ENCODE data around the gene CFAP299.

CFAP299 gene

DNA sequence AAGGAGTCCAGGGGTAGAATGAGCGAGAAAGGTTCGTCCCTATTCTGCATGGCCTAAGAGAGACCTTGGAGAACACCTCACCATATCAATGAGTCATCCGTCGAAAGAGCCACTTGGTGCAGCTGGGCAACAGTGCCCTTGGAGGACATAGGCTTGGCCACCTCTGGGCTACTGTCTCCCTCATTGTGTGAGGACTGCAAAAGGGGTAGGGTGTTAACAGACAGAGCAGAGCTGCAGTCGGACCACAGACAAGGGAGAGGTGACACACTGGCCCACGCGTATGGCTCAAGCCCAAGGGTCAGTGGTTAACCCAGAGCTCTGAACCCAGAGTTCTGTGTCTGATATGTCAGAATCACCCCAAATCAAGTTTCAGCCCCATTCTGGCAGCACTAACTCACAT lies 576.8 kb downstream of the CFAP299 start:
- H3K36me3 ChIP-seq (ENCODE audit: control insufficient read depth, insufficient read depth, low read length), result no peaks in the 10 kb centered on the region
- no peak overlapping the region for H3K27ac ChIP-seq (ENCODE audit: low read depth, low read length, severe bottlenecking)
- WGBS, 2 experiments (ENCODE audit: insufficient coverage in 2 of 2), result 90 to 95% methylated on average over 5 of the region's 7 CpGs
- no peak overlapping the region for H3K4me3 ChIP-seq (ENCODE audit: extremely low read depth, insufficient read depth, low read length, poor library complexity, severe bottlenecking)
- no peaks in the 10 kb centered on the region for H3K9me3 ChIP-seq (ENCODE audit: control insufficient read depth, low read length)
- H3K4me1 ChIP-seq (ENCODE audit: control insufficient read depth, insufficient read depth, low read length, poor library complexity, severe bottlenecking), result no peaks in the 10 kb centered on the region

GRCh38 chr4:80913381-80913780 lies 577.9 kb downstream of the CFAP299 start:
- WGBS, 2 experiments (ENCODE audit: insufficient coverage in 2 of 2), result 88% methylated on average over 2 of the region's 3 CpGs; no CpG with 5 or more reads in 1 of the 2 experiments
- no peaks in the 10 kb centered on the region for H3K36me3 ChIP-seq (ENCODE audit: control insufficient read depth, insufficient read depth, low read length)

DNA sequence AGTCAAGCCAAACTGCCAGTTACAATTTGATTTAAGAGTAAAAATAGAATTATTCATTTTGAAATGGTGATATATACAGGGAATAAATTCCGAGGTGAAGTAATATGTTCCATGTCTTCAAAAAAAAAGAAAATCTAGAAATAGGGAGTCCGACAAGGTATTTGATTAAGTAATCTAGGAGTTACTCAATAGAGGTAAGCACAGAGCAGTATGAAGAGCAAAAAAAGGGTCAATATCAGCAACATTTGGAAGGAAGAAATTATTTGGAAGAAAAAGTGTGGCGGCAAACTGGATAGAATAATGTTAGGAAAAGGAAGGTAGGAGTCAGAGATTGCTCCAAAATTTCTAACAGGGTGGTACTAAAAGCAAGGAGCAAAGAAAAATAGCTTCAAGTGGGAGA lies 581.2 kb downstream of the CFAP299 start:
- Histone ChIP-seq H3K4me3 (ENCODE audit: extremely low read depth, insufficient read depth, low read length, poor library complexity, severe bottlenecking) (no peak overlapping the region), H3K27ac (ENCODE audit: low read depth, low read length, severe bottlenecking) (no peak overlapping the region), H3K9me3 (ENCODE audit: control insufficient read depth, low read length) (no peaks in the 10 kb centered on the region), H3K4me1 (ENCODE audit: control insufficient read depth, insufficient read depth, low read length, poor library complexity, severe bottlenecking) (no peaks in the 10 kb centered on the region), H3K36me3 (ENCODE audit: control insufficient read depth, insufficient read depth, low read length) (no peaks in the 10 kb centered on the region)
- 88 to 90% methylated on average over 3 of the region's 3 CpGs for WGBS, 2 experiments (ENCODE audit: insufficient coverage in 2 of 2)

More at GRCh38 chr4:80913381-80913780, 577.9 kb downstream of the CFAP299 start:
- Histone ChIP-seq H3K4me1 (ENCODE audit: control insufficient read depth, insufficient read depth, low read length, poor library complexity, severe bottlenecking) (no peaks in the 10 kb centered on the region), H3K9me3 (ENCODE audit: control insufficient read depth, low read length) (no peaks in the 10 kb centered on the region), H3K4me3 (ENCODE audit: extremely low read depth, insufficient read depth, low read length, poor library complexity, severe bottlenecking) (no peak overlapping the region), H3K27ac (ENCODE audit: low read depth, low read length, severe bottlenecking) (no peak overlapping the region)

DNA sequence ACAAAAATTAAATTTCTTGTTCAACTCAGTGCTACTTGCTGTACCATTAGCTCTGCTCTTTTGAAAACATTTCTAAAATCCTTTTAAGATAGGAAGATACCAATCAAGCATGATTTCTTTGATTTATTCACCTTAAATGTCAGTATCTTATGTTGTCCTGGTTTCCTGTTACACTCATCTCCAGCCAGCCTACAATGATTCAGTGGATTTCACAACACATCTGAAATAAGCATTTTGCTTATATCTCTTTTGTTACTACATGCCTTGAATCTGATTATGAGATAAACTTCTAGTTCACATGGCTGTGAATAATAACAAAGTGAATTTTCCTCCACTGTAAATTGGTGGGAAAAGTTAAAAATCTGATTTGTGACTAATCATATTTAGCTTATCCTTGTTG lies 582.5 kb downstream of the CFAP299 start:
- no peaks in the 10 kb centered on the region for H3K4me1 ChIP-seq (ENCODE audit: control insufficient read depth, insufficient read depth, low read length, poor library complexity, severe bottlenecking)
- H3K9me3 ChIP-seq (ENCODE audit: control insufficient read depth, low read length), result no peaks in the 10 kb centered on the region
- H3K4me3 ChIP-seq (ENCODE audit: extremely low read depth, insufficient read depth, low read length, poor library complexity, severe bottlenecking), result no peak overlapping the region
- H3K27ac ChIP-seq (ENCODE audit: low read depth, low read length, severe bottlenecking), result no peak overlapping the region
- H3K36me3 ChIP-seq (ENCODE audit: control insufficient read depth, insufficient read depth, low read length), result no peaks in the 10 kb centered on the region

- Histone ChIP-seq H3K4me1 (ENCODE audit: control insufficient read depth, insufficient read depth, low read length, poor library complexity, severe bottlenecking) (no peaks in the 10 kb centered on the region), H3K27ac (ENCODE audit: low read depth, low read length, severe bottlenecking) (no peak overlapping the region), H3K36me3 (ENCODE audit: control insufficient read depth, insufficient read depth, low read length) (no peaks in the 10 kb centered on the region), H3K9me3 (ENCODE audit: control insufficient read depth, low read length) (no peaks in the 10 kb centered on the region), H3K4me3 (ENCODE audit: extremely low read depth, insufficient read depth, low read length, poor library complexity, severe bottlenecking) (no peak overlapping the region)
- 91 to 96% methylated on average over 2 of the region's 2 CpGs for WGBS, 2 experiments (ENCODE audit: insufficient coverage in 2 of 2)
Measured at GRCh38 chr4:80921441-80921840, 585.9 kb downstream of the CFAP299 start.

DNA sequence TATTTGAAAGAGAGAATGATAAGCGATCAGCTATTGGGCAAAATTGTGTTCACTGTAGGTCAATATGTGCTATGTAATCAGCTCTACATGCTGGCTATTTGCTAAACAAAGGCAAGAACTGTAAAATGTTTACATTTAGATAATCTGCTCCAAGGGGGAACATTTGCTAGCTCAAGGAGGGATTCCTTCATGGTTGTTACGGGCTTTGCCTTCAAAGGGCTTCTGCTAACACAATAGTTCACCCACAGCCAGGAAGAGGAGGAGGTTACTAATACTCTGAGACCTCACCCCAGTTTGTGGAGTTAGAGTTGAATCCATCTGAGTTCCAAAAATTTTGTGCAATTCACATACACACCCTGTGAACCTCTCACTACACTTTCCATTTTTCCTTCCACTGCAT lies 587.4 kb downstream of the CFAP299 start:
- H3K4me3 ChIP-seq (ENCODE audit: extremely low read depth, insufficient read depth, low read length, poor library complexity, severe bottlenecking), result no peak overlapping the region
- H3K36me3 ChIP-seq (ENCODE audit: control insufficient read depth, insufficient read depth, low read length), result no peaks in the 10 kb centered on the region
- no peak overlapping the region for H3K27ac ChIP-seq (ENCODE audit: low read depth, low read length, severe bottlenecking)
- no peaks in the 10 kb centered on the region for H3K9me3 ChIP-seq (ENCODE audit: control insufficient read depth, low read length)
- no peaks in the 10 kb centered on the region for H3K4me1 ChIP-seq (ENCODE audit: control insufficient read depth, insufficient read depth, low read length, poor library complexity, severe bottlenecking)
- WGBS, 2 experiments (ENCODE audit: insufficient coverage in 2 of 2), result 60 to 100% methylated on average over 1 of the region's 2 CpGs

GRCh38 chr4:80925293-80925692 lies 589.8 kb downstream of the CFAP299 start:
- Histone ChIP-seq H3K4me1 (ENCODE audit: control insufficient read depth, insufficient read depth, low read length, poor library complexity, severe bottlenecking) (no peaks in the 10 kb centered on the region), H3K4me3 (ENCODE audit: extremely low read depth, insufficient read depth, low read length, poor library complexity, severe bottlenecking) (no peak overlapping the region), H3K27ac (ENCODE audit: low read depth, low read length, severe bottlenecking) (no peak overlapping the region), H3K9me3 (ENCODE audit: control insufficient read depth, low read length) (no peaks in the 10 kb centered on the region), H3K36me3 (ENCODE audit: control insufficient read depth, insufficient read depth, low read length) (no peaks in the 10 kb centered on the region)
- no CpG with 5 or more reads among the region's 1 CpG for WGBS, 2 experiments (ENCODE audit: insufficient coverage in 2 of 2)

GRCh38 chr4:80926446-80926845 lies 590.9 kb downstream of the CFAP299 start:
- WGBS, 2 experiments (ENCODE audit: insufficient coverage in 2 of 2), result 63% methylated on average over 1 of the region's 1 CpG; no CpG with 5 or more reads in 1 of the 2 experiments
- Histone ChIP-seq H3K4me1 (ENCODE audit: control insufficient read depth, insufficient read depth, low read length, poor library complexity, severe bottlenecking) (no peaks in the 10 kb centered on the region), H3K9me3 (ENCODE audit: control insufficient read depth, low read length) (no peaks in the 10 kb centered on the region), H3K27ac (ENCODE audit: low read depth, low read length, severe bottlenecking) (no peak overlapping the region), H3K36me3 (ENCODE audit: control insufficient read depth, insufficient read depth, low read length) (no peaks in the 10 kb centered on the region), H3K4me3 (ENCODE audit: extremely low read depth, insufficient read depth, low read length, poor library complexity, severe bottlenecking) (no peak overlapping the region)

GRCh38 chr4:80926891-80927290 lies 591.4 kb downstream of the CFAP299 start:
- H3K27ac ChIP-seq (ENCODE audit: low read depth, low read length, severe bottlenecking), result no peak overlapping the region
- H3K4me3 ChIP-seq (ENCODE audit: extremely low read depth, insufficient read depth, low read length, poor library complexity, severe bottlenecking), result no peak overlapping the region
- no peaks in the 10 kb centered on the region for H3K4me1 ChIP-seq (ENCODE audit: control insufficient read depth, insufficient read depth, low read length, poor library complexity, severe bottlenecking)
- no peaks in the 10 kb centered on the region for H3K9me3 ChIP-seq (ENCODE audit: control insufficient read depth, low read length)
- WGBS, 2 experiments (ENCODE audit: insufficient coverage in 2 of 2), result 50 to 83% methylated on average over 1 of the region's 1 CpG
- no peaks in the 10 kb centered on the region for H3K36me3 ChIP-seq (ENCODE audit: control insufficient read depth, insufficient read depth, low read length)

DNA sequence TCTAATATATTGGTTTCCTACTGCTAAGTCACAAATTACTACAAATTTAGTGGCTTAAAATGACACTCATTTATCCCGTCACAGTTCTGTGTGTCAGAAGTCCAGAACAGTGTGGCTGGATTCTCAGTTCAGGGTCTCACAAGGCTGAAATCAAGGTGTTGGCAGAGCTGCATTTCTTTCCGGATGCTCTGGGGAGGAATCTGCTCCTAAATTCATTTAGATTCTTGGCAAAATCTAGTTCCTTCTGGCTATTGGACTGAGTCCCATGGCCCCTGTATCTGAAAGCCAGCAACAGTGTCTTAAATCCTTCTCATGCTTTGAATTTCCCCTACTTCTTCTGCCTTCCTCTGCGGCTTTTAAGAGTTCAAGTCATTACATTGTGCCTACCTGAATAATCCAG lies 591.9 kb downstream of the CFAP299 start:
- H3K4me3 ChIP-seq (ENCODE audit: extremely low read depth, insufficient read depth, low read length, poor library complexity, severe bottlenecking), result no peak overlapping the region
- no peak overlapping the region for H3K27ac ChIP-seq (ENCODE audit: low read depth, low read length, severe bottlenecking)
- no peaks in the 10 kb centered on the region for H3K9me3 ChIP-seq (ENCODE audit: control insufficient read depth, low read length)
- 87 to 94% methylated on average over 3 of the region's 3 CpGs for WGBS, 2 experiments (ENCODE audit: insufficient coverage in 2 of 2)
- H3K36me3 ChIP-seq (ENCODE audit: control insufficient read depth, insufficient read depth, low read length), result no peaks in the 10 kb centered on the region
- H3K4me1 ChIP-seq (ENCODE audit: control insufficient read depth, insufficient read depth, low read length, poor library complexity, severe bottlenecking), result no peaks in the 10 kb centered on the region

GRCh38 chr4:80931631-80932081 lies 596.1 kb downstream of the CFAP299 start:
- 91% methylated on average over 4 of the region's 4 CpGs; no CpG with 5 or more reads in 1 of the 2 experiments for WGBS, 2 experiments (ENCODE audit: insufficient coverage in 2 of 2)
- Histone ChIP-seq H3K9me3 (ENCODE audit: control insufficient read depth, low read length) (no peaks in the 10 kb centered on the region), H3K4me1 (ENCODE audit: control insufficient read depth, insufficient read depth, low read length, poor library complexity, severe bottlenecking) (no peaks in the 10 kb centered on the region), H3K36me3 (ENCODE audit: control insufficient read depth, insufficient read depth, low read length) (no peaks in the 10 kb centered on the region), H3K27ac (ENCODE audit: low read depth, low read length, severe bottlenecking) (no peak overlapping the region), H3K4me3 (ENCODE audit: extremely low read depth, insufficient read depth, low read length, poor library complexity, severe bottlenecking) (no peak overlapping the region)
